Measurements from ENCODE around the gene KCND1.

- TF ChIP-seq CEBPB (IDR thresholded peaks at IDR 0.05; ENCODE audit: borderline replicate concordance in 1 of 2, low read depth in 2 of 2, low read length in 2 of 2) (no peak), CTCF (IDR thresholded peaks at IDR 0.05 in 2 of 3, conservative IDR thresholded peaks at IDR 0.05 in 1 of 3; ENCODE audit: control insufficient read depth in 2 of 3, extremely low read depth in 1 of 3, insufficient read depth in 1 of 3, low read depth in 3 of 3, low read length in 3 of 3) (no peak), KDM1A (IDR thresholded peaks at IDR 0.05; ENCODE audit: borderline replicate concordance) (no peak)
Observed at GRCh38 chrX:48958635-48959094, 13.0 kb downstream of the KCND1 start.

Data from GM12878 (cell line).